GM18520 (cell line): ENCODE results near the gene SYTL3.
"Not testable (repeated sequence)": the region's sequence is repeated elsewhere in the genome, so short reads cannot be mapped to it uniquely, and the experiment has no call there.

Source experiments
- ATAC-seq: cut with Tn5 transposase; IDR thresholded peaks from one replicate; pipeline ENCODE4 v1.9.1; 2021; ENCODE audit not compliant: unreplicated experiment

SYTL3 gene

DNA sequence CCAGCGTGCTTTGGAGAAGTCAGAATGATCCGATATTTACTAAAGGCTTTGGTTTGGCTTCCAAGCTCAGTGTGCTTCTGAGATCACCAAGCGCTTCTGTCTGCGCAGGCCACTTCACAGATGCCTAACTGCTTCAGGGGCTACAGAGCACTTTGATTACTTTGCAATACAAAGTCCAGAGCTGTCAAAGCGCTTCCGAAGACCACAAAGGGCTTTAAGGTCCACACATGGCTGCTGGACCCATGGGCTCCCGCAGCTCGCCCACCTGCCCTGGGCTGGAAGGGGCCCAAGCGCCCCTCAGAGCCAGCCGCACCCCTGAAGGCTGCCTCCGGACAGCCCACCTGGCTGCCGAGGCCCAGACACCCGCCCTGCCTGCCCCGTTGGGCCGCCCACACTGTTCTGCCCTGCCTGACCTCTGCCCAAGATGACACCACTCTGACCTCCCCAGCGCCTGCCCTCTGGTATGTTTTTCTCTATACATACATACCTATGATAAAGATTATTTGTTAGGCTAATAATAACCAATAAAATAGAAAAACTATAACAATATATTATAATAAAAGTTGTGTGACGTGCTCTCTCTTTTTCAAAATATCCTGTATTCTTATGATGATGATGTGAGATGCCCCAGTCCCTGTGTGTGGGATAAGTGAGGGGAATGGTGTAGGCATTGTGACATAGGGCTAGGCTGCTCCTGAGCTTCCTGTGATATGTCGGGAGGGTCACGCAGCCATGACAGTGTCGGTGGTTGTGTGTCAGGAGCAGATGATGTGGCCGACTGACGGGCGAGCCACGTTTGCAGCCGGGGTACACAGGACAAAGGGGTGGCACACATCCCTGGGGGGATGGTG lies 27.9 kb upstream of the SYTL3 start:
- no peak for ATAC-seq

GRCh38 chr6:158622545-158623190 lies 27.2 kb upstream of the SYTL3 start:
- no peak for ATAC-seq

DNA sequence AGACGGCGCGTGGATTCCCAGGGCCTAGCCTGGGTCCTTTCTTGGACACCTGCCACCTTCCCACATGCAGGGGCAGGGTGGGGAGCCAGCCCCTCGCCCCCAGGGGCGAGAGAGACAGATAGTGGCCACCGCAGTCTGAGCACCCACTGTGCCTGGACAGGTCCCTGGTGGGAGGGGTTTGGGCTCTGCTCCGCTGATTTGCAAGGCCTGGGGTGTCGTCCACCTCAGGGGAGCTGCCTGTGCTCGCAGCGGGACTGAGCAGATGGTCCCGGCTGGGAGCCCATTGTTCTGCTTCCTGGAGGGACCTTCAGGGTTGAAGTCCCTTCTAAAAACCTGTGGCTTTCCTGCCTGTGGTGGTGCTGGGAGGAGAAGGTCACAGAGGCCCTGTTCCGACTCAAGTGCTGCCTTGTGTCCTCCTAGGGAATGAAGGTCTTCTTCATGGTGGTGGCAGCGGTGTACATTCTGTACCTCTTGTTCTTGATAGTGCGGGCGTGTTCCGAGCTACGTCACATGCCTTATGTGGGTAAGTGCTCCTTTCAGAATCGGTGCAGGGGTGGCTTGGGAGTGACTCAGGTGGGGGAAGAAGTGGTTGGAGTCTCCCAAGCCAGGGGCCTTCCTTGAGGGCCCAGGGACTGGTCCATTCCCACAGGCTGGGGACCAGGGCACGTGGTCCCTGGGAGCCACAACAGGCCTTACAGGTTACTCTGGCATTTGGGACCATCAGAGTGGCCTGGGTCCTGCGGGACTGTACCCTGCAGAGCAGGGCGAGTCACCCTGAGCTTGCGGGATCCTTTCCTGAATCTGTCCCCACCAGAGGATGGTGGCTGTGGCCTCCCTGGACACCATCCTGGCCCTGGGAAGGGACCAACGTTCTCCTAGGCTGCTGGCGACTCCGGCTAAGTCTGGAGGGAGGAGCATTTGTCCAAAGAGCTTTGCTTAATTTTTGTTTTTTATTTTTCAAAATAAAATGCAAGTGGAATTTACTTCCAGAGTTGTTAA lies 24.9 kb upstream of the SYTL3 start:
- ATAC-seq: no peak

DNA sequence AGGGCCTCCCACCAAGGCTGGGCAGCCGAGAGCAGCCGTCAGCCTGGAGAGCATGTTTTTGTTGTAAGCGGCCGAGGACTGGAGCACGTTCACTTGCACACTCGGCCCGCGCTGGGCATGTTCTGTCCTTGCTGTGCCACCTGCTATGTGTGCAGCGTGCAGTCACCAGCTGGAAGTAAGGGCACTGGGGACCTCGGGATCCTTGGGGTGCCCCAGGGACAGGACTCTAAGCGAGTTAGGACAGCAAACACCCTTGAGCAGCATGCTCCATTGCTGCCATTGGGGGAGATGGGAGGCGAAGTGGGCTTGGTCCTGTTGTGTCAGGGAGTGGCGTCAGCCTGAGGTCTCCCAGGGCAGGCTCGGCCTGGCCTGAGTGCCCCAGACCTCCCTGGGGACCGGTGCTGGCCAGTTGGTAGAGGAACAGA lies 24.0 kb upstream of the SYTL3 start:
- ATAC-seq: no peak

DNA sequence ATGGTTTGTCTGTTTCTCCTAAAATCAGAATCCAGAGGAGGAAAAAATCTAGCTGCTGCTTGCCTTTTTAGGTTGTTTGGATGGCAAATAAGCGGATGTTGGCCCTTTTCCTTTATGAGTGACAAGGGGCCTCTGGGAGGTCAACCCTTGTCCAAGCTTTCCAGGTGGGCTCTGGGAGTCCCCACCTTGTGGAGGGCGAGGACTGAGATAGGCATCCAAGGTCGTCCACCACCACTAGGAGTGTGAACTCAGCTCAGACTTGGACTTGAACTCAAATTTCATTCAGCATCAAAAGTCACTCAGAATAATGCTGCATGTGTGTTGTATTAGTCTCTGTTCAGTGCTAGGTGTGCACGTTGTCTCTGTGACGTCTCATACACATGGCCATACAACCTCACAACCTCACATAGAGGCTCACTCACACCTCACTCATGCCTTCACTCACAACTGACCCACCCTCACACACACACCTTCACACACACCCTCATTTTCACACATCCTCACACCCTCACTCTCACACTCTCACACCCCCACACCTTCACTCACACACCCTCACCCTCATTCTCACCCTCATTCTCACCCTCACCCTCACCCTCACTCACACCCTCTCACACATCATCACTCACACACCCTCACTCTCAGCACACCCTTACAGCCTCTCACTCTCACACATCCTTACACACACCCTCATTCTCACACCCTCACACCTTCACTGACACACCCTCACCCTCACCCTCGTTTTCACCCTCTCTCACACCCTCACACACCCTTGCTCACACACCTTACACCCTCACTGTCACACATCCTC lies 23.3 kb upstream of the SYTL3 start:
- no peak for ATAC-seq

- ATAC-seq: no peak
These were observed 22.5 kb upstream of the SYTL3 start for GRCh38 chr6:158627168-158627939.

GRCh38 chr6:158627940-158628211 lies 22.0 kb upstream of the SYTL3 start:
- no peak for ATAC-seq

- no peak for ATAC-seq
These were observed 21.3 kb upstream of the SYTL3 start for GRCh38 chr6:158628542-158628941.

DNA sequence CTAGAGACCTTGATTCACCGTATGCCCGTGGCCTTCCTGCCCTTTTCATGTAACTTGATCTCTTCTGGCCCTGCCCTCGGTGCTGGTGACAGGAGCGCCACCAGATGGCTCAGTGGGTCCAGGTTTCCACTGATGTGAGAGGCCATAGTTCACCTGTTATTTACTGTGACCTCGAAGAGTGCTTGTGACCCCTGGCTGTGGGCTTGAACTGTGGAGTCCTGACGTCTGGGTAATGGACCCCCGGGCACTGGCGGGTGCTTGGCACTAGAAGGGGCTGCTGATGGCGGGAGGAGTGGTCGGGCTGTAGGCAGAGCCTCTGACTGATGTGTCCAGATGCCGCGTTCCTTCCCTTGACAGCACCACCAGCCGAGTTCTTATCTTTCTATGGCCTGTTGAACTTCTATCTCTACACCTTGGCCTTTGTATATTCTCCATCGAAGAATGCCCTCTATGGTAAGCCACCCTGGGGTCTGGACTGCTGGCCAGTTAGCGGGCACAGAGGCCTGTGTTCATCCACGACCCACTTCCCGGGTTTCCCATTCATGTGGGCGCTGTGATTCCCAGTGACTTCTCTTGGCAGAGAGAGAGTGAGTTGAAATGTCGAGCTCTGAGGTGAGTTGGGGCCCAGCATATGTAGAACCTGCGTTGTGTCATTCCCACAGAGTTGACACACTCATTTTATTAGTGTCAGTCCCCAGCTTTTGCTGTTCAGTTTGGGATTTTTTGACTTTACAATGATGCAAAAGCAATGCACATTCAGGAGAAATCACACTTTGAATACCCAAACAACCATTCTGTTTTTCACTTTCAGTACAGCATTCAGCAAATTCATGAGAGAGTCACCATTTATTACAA lies 20.3 kb upstream of the SYTL3 start:
- ATAC-seq: no peak

- ATAC-seq: no peak
These were observed 18.8 kb upstream of the SYTL3 start for GRCh38 chr6:158630938-158631616.

- no peak for ATAC-seq
These were observed 17.9 kb upstream of the SYTL3 start for GRCh38 chr6:158631678-158632537.

DNA sequence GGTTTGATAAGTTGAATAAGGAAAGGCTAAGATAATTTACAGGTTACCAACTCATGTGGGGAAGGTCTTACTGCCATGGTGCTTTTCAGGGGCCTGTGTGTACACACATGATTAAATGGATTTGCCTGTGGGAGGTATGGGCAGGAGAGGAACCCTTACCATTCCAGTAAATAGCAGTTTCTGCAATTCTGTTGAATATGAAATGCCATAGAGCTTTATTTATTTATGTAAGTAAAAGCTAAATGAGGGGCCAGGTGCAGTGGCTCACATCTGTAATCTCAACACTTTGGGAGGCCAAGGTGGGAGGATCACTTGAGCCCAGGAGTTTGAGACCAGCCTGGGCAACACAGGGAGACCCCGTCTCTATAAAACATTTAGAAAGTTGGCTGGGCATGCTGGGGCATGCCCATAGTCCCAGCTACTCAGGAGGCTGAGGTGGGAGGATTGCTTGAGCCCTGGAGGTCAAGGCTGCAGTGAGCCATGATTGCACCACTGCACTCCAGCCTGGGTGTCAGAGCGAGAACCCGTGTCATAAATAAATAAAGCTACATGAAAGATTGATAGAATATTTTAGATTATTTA lies 17.2 kb upstream of the SYTL3 start:
- not testable (repeated sequence) for ATAC-seq

- no peak for ATAC-seq
These were observed 16.7 kb upstream of the SYTL3 start for GRCh38 chr6:158633127-158633526.

DNA sequence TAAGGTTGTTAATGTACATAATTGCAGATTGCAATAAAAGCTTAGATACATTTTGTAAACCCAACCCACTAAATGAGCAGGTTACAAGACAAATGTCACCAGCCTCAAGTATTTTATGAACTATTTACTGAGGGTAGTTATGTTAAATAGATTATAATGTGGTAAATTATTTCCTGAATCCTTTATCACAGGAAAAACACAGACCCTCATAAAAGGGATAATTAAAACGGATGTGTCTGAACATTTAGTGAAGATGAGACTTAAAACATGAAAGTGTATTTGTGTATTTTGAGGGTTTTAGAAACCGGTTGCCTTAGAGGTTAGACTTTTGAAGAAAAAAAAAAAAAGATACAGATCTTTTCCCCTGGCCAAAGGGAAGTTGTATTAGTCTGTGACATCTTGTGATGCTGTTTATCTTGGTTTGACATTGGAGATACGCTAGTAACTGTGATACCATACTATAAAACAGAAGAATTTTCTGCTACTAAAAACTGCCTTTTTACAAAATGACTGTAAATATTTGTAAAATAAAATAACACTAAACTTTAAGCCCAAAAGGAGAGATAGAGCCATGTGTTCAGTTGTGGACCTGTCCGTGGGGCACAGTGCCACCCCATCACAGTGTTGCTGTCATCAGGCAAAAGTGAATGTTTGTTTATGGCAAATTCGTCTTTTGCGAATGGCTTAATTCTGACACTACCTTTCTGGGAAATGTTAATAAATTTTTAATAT lies 15.0 kb upstream of the SYTL3 start:
- no peak for ATAC-seq

DNA sequence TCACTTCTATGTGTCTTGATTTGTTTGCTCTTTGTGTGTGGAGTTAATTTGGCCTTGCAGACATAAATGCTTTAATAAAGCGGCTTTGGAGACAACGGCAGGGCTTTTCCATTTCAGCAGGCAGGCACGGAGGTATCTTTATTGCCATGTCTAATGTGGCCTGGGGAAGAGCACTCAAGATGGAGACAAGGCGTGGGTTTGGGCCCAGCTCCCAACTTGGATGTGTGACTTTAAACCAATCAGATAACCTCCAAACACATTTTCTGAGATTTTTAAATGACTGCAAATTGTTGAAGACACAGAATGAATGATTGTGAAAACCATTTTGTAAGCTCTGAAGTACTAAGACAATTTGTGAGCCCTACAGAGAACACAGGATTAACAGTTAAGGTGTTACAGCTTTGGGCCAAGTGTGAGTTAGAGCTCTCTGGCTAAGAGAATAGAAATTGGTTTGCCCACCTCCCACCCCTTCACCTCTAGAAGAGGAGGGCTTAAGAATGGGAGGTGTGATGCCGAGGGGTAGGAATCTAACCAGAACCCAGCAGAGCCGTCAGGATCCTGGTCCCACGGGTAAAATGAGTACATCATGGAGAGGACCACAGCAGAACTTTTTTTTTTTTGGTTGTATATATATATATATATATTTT lies 14.3 kb upstream of the SYTL3 start:
- no peak for ATAC-seq

- no peak for ATAC-seq
These were observed 13.1 kb upstream of the SYTL3 start for GRCh38 chr6:158636778-158637177.
